Effector memory CD4-positive, alpha-beta T cell (primary cell): ENCODE measurements around the gene PHKA1.
"Not testable (repeated sequence)": the region's sequence is repeated elsewhere in the genome, so short reads cannot be mapped to it uniquely, and the experiment has no call there.

Source experiments
- DNase-seq, 3 donors: peaks; one replicate each; pipeline ENCODE4 v3.0.0-alpha.2; 2020
- H3K27ac ChIP-seq: 2 replicates; pipeline ENCODE4 v1.7.0; 2013; ENCODE audit warnings: mild to moderate bottlenecking, low read length, moderate library complexity; ENCODE audit not compliant: insufficient read depth, poor library complexity, severe bottlenecking
- H3K27me3 ChIP-seq: replicated peaks from 2 replicates; pipeline ENCODE4 v1.7.0; 2013; ENCODE audit warnings: mild to moderate bottlenecking, low read length; ENCODE audit not compliant: insufficient read depth, control insufficient read depth, poor library complexity, severe bottlenecking
- H3K36me3 ChIP-seq: 2 replicates; pipeline ENCODE4 v1.7.0; 2013; ENCODE audit warnings: mild to moderate bottlenecking, low read length, moderate library complexity; ENCODE audit not compliant: control insufficient read depth, insufficient read depth
- H3K4me1 ChIP-seq: 2 replicates; pipeline ENCODE4 v1.7.0; 2013; ENCODE audit warnings: low read length, mild to moderate bottlenecking; ENCODE audit not compliant: control insufficient read depth, insufficient read depth, poor library complexity, severe bottlenecking
- H3K4me3 ChIP-seq: 2 replicates; pipeline ENCODE4 v1.7.0; 2013; ENCODE audit warnings: low read length, low read depth, mild to moderate bottlenecking; ENCODE audit not compliant: insufficient read depth, poor library complexity, severe bottlenecking
- H3K9me3 ChIP-seq: 2 replicates; pipeline ENCODE4 v1.7.0; 2013; ENCODE audit warnings: mild to moderate bottlenecking, low read length, moderate library complexity; ENCODE audit not compliant: control insufficient read depth

Gene PHKA1

GRCh38 chrX:72676465-72676864, 37.6 kb downstream of the PHKA1 start:
- no peak for DNase-seq
- no peaks in the 10 kb centered on the region for H3K27me3 ChIP-seq
- no peak overlapping the region for H3K4me3 ChIP-seq
- no peaks in the 10 kb centered on the region for H3K4me1 ChIP-seq
- no peak overlapping the region for H3K27ac ChIP-seq
- H3K36me3 ChIP-seq = no peaks in the 10 kb centered on the region
- no peaks in the 10 kb centered on the region for H3K9me3 ChIP-seq

- H3K36me3 ChIP-seq, H3K27me3 ChIP-seq, H3K4me3 ChIP-seq, H3K9me3 ChIP-seq, DNase-seq, H3K27ac ChIP-seq, H3K4me1 ChIP-seq: not testable (repeated sequence)
Observed at GRCh38 chrX:72673951-72674350, 40.2 kb downstream of the PHKA1 start.

GRCh38 chrX:72669508-72669907, 44.6 kb downstream of the PHKA1 start:
- not testable (repeated sequence) for H3K27ac ChIP-seq, H3K4me3 ChIP-seq

GRCh38 chrX:72666451-72666850, 47.7 kb downstream of the PHKA1 start:
- Histone ChIP-seq H3K4me3 (no peak overlapping the region), H3K27ac (no peak overlapping the region), H3K36me3 (no peaks in the 10 kb centered on the region), H3K27me3 (no peaks in the 10 kb centered on the region), H3K9me3 (no peaks in the 10 kb centered on the region), H3K4me1 (no peaks in the 10 kb centered on the region)
- DNase-seq = no peak

More at GRCh38 chrX:72669508-72669907, 44.6 kb downstream of the PHKA1 start:
- not testable (repeated sequence) for H3K36me3 ChIP-seq, H3K27me3 ChIP-seq, H3K9me3 ChIP-seq, DNase-seq, H3K4me1 ChIP-seq

GRCh38 chrX:72663737-72664136, 50.4 kb downstream of the PHKA1 start:
- H3K4me1 ChIP-seq = no peaks in the 10 kb centered on the region
- DNase-seq = no peak
- no peaks in the 10 kb centered on the region for H3K36me3 ChIP-seq
- H3K27me3 ChIP-seq = no peaks in the 10 kb centered on the region
- H3K27ac ChIP-seq = no peak overlapping the region
- no peaks in the 10 kb centered on the region for H3K9me3 ChIP-seq
- H3K4me3 ChIP-seq = no peak overlapping the region

- H3K4me3 ChIP-seq = no peak overlapping the region
- no peaks in the 10 kb centered on the region for H3K9me3 ChIP-seq
- DNase-seq = no peak
- H3K36me3 ChIP-seq = no peaks in the 10 kb centered on the region
- H3K4me1 ChIP-seq = no peaks in the 10 kb centered on the region
- H3K27me3 ChIP-seq = no peaks in the 10 kb centered on the region
- H3K27ac ChIP-seq = no peak overlapping the region
Observed at GRCh38 chrX:72662020-72662747, 51.9 kb downstream of the PHKA1 start.

- Histone ChIP-seq H3K4me3 (no peak overlapping the region), H3K4me1 (no peaks in the 10 kb centered on the region), H3K9me3 (no peaks in the 10 kb centered on the region), H3K27me3 (no peaks in the 10 kb centered on the region), H3K36me3 (no peaks in the 10 kb centered on the region), H3K27ac (no peak overlapping the region)
- DNase-seq = no peak
Observed at GRCh38 chrX:72659723-72660122, 54.4 kb downstream of the PHKA1 start.

GRCh38 chrX:72652082-72652481, 62.0 kb downstream of the PHKA1 start:
- DNase-seq = no peak
- Histone ChIP-seq H3K27ac (no peak overlapping the region), H3K36me3 (no peaks in the 10 kb centered on the region), H3K4me1 (no peaks in the 10 kb centered on the region), H3K4me3 (no peak overlapping the region), H3K27me3 (no peaks in the 10 kb centered on the region), H3K9me3 (no peaks in the 10 kb centered on the region)

- H3K36me3 ChIP-seq = no peaks in the 10 kb centered on the region
- H3K27ac ChIP-seq = no peak overlapping the region
- H3K4me3 ChIP-seq = no peak overlapping the region
- H3K4me1 ChIP-seq = no peaks in the 10 kb centered on the region
- H3K27me3 ChIP-seq = no peaks in the 10 kb centered on the region
- H3K9me3 ChIP-seq = no peaks in the 10 kb centered on the region
- no peak for DNase-seq
Observed at GRCh38 chrX:72644946-72645345, 69.2 kb downstream of the PHKA1 start.

- no peaks in the 10 kb centered on the region for H3K36me3 ChIP-seq
- no peak overlapping the region for H3K4me3 ChIP-seq
- no peaks in the 10 kb centered on the region for H3K4me1 ChIP-seq
- H3K27ac ChIP-seq = no peak overlapping the region
- no peak for DNase-seq
- no peaks in the 10 kb centered on the region for H3K27me3 ChIP-seq
- H3K9me3 ChIP-seq = no peaks in the 10 kb centered on the region
Observed at GRCh38 chrX:72641611-72642010, 72.5 kb downstream of the PHKA1 start.
